Measurements from ENCODE around the gene AFAP1L2.

The AFAP1L2 gene

GRCh38 chr10:114308531-114309363 is 95.6 kb downstream of the AFAP1L2 start:
- Histone ChIP-seq H3K36me3 (ENCODE audit: control insufficient read depth, insufficient read depth, low read length) (no peaks in the 10 kb centered on the region), H3K4me1 (ENCODE audit: control insufficient read depth, insufficient read depth, low read length) (peaks cover 9% of the 10 kb centered on the region), H3K9ac (ENCODE audit: low read length) (no peak overlapping the region), H3K9me3 (ENCODE audit: control insufficient read depth, low read length) (no peaks in the 10 kb centered on the region), H3K4me3 (ENCODE audit: low read length) (no peak overlapping the region), H3K27me3 (ENCODE audit: control insufficient read depth, insufficient read depth, low read length) (no peaks in the 10 kb centered on the region)

DNA sequence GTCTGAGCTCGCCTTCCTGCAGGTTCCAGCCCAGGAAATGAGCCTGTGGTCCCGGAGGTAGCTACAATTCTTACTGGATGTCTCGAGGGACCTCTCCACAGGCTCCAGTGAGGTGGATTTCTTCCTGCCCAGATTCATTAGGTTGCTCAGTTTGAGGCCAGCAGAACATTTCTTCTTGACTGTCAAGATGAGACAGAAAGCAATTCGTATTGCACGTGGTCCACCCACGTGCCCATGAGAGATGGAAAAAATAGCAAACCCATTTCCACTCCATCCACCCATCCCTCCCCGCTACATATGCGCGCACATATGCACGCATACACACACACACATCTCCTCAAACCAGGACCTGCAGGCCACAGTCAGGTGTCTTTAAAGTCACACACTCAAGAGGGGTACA is 96.6 kb downstream of the AFAP1L2 start:
- Histone ChIP-seq H3K36me3 (ENCODE audit: control insufficient read depth, insufficient read depth, low read length) (no peaks in the 10 kb centered on the region), H3K4me1 (ENCODE audit: control insufficient read depth, insufficient read depth, low read length) (peaks cover 9% of the 10 kb centered on the region), H3K4me3 (ENCODE audit: low read length) (no peak overlapping the region), H3K9ac (ENCODE audit: low read length) (no peak overlapping the region), H3K9me3 (ENCODE audit: control insufficient read depth, low read length) (no peaks in the 10 kb centered on the region), H3K27me3 (ENCODE audit: control insufficient read depth, insufficient read depth, low read length) (no peaks in the 10 kb centered on the region)

GRCh38 chr10:114306116-114306973 is 98.0 kb downstream of the AFAP1L2 start:
- Histone ChIP-seq H3K36me3 (ENCODE audit: control insufficient read depth, insufficient read depth, low read length) (no peaks in the 10 kb centered on the region), H3K4me3 (ENCODE audit: low read length) (no peak overlapping the region), H3K9ac (ENCODE audit: low read length) (no peak overlapping the region), H3K9me3 (ENCODE audit: control insufficient read depth, low read length) (no peaks in the 10 kb centered on the region), H3K4me1 (ENCODE audit: control insufficient read depth, insufficient read depth, low read length) (peaks cover 9% of the 10 kb centered on the region), H3K27me3 (ENCODE audit: control insufficient read depth, insufficient read depth, low read length) (no peaks in the 10 kb centered on the region)

DNA sequence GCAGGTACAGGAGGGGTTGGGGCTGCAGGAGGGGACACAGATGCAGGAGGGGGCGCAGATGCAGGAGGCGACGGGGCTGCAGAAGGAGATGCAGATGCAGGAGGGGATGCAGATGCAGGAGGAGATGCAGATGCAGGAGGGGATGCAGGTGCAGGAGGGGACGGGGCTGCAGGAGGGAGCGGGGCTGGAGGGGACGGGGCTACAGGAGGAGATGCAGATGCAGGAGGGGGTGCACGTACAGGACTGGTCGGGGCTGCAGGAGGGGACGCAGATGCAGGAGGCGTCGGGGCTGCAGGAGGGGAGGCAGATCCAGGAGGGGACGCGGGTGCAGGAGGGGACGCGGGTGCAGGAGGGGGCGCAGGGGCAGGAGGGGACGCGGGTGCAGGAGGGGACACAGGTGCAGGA is 98.8 kb downstream of the AFAP1L2 start:
- Histone ChIP-seq H3K4me3 (ENCODE audit: low read length) (no peak overlapping the region), H3K27me3 (ENCODE audit: control insufficient read depth, insufficient read depth, low read length) (no peaks in the 10 kb centered on the region), H3K4me1 (ENCODE audit: control insufficient read depth, insufficient read depth, low read length) (peaks cover 9% of the 10 kb centered on the region), H3K9ac (ENCODE audit: low read length) (no peak overlapping the region), H3K36me3 (ENCODE audit: control insufficient read depth, insufficient read depth, low read length) (no peaks in the 10 kb centered on the region), H3K9me3 (ENCODE audit: control insufficient read depth, low read length) (no peaks in the 10 kb centered on the region)

DNA sequence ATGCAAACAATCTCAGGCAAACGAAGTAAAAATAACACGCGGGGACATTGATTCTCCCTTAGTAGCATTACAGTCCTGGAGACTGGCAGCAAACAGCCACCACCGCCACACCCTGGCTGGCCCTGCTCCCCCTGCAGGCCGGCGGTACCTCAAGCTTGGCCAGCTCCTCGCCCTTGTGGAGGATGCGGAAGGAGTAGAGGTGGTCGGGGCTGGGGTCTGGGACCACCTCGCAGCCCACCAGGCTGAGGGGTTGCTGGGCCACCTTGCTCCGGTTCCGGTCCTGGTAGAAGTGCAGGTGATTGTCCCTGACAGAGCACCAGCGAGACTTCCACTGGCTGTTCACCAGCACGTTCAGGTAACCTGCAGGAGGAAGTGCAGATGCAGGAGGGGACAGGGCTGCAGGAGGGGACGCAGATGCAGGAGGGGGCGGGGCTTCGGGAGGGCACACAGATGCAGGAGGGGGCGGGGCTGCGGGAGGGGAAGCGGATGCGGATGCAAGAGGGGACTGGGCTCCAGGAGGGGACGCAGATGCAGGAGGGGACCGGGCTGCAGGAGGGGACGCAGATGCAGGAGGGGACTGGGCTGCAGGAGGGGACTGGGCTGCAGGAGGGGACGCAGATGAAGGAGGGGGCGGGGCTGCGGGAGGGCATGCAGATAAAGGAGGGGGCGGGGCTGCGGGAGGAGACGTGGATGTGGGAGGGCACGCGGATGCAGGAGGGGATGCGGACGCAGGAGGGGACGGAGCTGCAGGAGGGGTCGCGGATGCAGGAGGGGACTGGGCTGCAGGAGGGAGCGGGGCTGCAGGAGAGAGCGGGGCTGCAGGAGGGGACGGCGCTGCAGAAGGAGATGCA is 99.5 kb downstream of the AFAP1L2 start:
- peak overlapping the region; percentile 45 for H3K9ac ChIP-seq (ENCODE audit: low read length)

GRCh38 chr10:114304017-114304570 is 100.2 kb downstream of the AFAP1L2 start:
- H3K9ac ChIP-seq (ENCODE audit: low read length): peak overlapping the region; percentile 45
- H3K27me3 ChIP-seq (ENCODE audit: control insufficient read depth, insufficient read depth, low read length): no peaks in the 10 kb centered on the region
- H3K36me3 ChIP-seq (ENCODE audit: control insufficient read depth, insufficient read depth, low read length): no peaks in the 10 kb centered on the region
- H3K4me1 ChIP-seq (ENCODE audit: control insufficient read depth, insufficient read depth, low read length): peaks cover 9% of the 10 kb centered on the region
- H3K4me3 ChIP-seq (ENCODE audit: low read length): peak overlapping the region; percentile 52
- H3K9me3 ChIP-seq (ENCODE audit: control insufficient read depth, low read length): no peaks in the 10 kb centered on the region

More for the DNA sequence above, 99.5 kb downstream of the AFAP1L2 start:
- Histone ChIP-seq H3K36me3 (ENCODE audit: control insufficient read depth, insufficient read depth, low read length) (no peaks in the 10 kb centered on the region), H3K9me3 (ENCODE audit: control insufficient read depth, low read length) (no peaks in the 10 kb centered on the region), H3K4me1 (ENCODE audit: control insufficient read depth, insufficient read depth, low read length) (peaks cover 9% of the 10 kb centered on the region), H3K4me3 (ENCODE audit: low read length) (peak overlapping the region; percentile 52), H3K27me3 (ENCODE audit: control insufficient read depth, insufficient read depth, low read length) (no peaks in the 10 kb centered on the region)

DNA sequence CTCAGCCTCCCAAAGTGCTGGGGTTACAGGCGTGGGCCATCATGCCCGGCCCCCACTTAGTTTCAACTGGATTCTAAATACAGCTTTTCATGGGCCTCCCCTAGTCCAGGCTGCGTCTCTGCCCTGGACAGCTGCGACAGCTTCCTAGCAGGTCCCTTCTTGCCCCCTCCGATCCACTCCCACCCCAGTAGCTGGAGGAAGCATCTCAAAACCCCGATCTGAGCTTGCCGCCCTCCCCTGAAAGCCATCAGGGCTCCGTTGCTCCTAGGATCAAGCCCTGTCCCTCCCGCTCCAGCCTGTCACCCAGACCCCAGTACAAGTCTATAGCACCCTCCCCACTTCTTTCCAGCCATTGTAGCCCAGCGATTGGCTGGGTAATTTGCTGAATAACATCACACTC is 100.7 kb downstream of the AFAP1L2 start:
- H3K27me3 ChIP-seq (ENCODE audit: control insufficient read depth, insufficient read depth, low read length): no peaks in the 10 kb centered on the region
- H3K9me3 ChIP-seq (ENCODE audit: control insufficient read depth, low read length): no peaks in the 10 kb centered on the region
- H3K9ac ChIP-seq (ENCODE audit: low read length): no peak overlapping the region
- no peak overlapping the region for H3K4me3 ChIP-seq (ENCODE audit: low read length)
- no peaks in the 10 kb centered on the region for H3K36me3 ChIP-seq (ENCODE audit: control insufficient read depth, insufficient read depth, low read length)
- H3K4me1 ChIP-seq (ENCODE audit: control insufficient read depth, insufficient read depth, low read length): peaks cover 9% of the 10 kb centered on the region

- no peaks in the 10 kb centered on the region for H3K27me3 ChIP-seq (ENCODE audit: control insufficient read depth, insufficient read depth, low read length)
- H3K9me3 ChIP-seq (ENCODE audit: control insufficient read depth, low read length): no peaks in the 10 kb centered on the region
- H3K9ac ChIP-seq (ENCODE audit: low read length): no peak overlapping the region
- no peak overlapping the region for H3K4me3 ChIP-seq (ENCODE audit: low read length)
- no peaks in the 10 kb centered on the region for H3K36me3 ChIP-seq (ENCODE audit: control insufficient read depth, insufficient read depth, low read length)
- H3K4me1 ChIP-seq (ENCODE audit: control insufficient read depth, insufficient read depth, low read length): peaks cover 9% of the 10 kb centered on the region
These were observed 102.2 kb downstream of the AFAP1L2 start for GRCh38 chr10:114301951-114302710.

DNA sequence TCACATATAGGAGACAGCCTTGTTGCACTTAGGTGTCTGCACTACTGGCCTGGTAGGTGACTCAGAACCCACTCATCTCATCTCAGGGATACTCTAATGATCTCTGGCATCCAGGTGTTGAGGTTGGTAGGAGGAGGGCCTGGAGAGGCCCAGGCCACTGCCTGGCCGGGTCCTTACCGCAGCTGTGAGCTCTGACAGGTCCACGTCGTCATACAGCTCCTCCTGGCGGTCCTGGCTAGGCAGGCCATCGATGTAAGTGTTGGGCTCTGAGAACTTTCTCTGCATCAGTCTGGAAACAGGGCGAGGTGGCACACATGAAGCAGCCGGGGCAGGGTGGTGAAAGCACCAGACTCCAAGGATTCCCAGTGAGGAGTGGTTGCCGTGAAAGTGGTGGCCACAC is 103.1 kb downstream of the AFAP1L2 start:
- no peaks in the 10 kb centered on the region for H3K27me3 ChIP-seq (ENCODE audit: control insufficient read depth, insufficient read depth, low read length)
- H3K4me1 ChIP-seq (ENCODE audit: control insufficient read depth, insufficient read depth, low read length): peaks cover 9% of the 10 kb centered on the region
- no peak overlapping the region for H3K4me3 ChIP-seq (ENCODE audit: low read length)
- peaks cover 3% of the 10 kb centered on the region for H3K36me3 ChIP-seq (ENCODE audit: control insufficient read depth, insufficient read depth, low read length)
- H3K9ac ChIP-seq (ENCODE audit: low read length): no peak overlapping the region
- no peaks in the 10 kb centered on the region for H3K9me3 ChIP-seq (ENCODE audit: control insufficient read depth, low read length)

GRCh38 chr10:114300036-114300645 is 104.2 kb downstream of the AFAP1L2 start:
- Histone ChIP-seq H3K36me3 (ENCODE audit: control insufficient read depth, insufficient read depth, low read length) (peaks cover 9% of the 10 kb centered on the region), H3K4me1 (ENCODE audit: control insufficient read depth, insufficient read depth, low read length) (peaks cover 9% of the 10 kb centered on the region), H3K27me3 (ENCODE audit: control insufficient read depth, insufficient read depth, low read length) (no peaks in the 10 kb centered on the region), H3K4me3 (ENCODE audit: low read length) (no peak overlapping the region), H3K9ac (ENCODE audit: low read length) (no peak overlapping the region), H3K9me3 (ENCODE audit: control insufficient read depth, low read length) (peaks cover 8% of the 10 kb centered on the region)

Measured in mucosa of stomach (tissue), 1 donor.